Duodenal mucosa (tissue), 2 donors: ENCODE results near the gene SCEL.

Experiments used
- H3K27ac ChIP-seq: one replicate; pipeline ENCODE4 v1.7.0; 2013; ENCODE audit warnings: low read depth, low read length
- H3K27me3 ChIP-seq, 2 donors: one replicate each; pipeline ENCODE4 v1.7.0; 2013; ENCODE audit warnings: low read length in 2 of 2, control low read depth in 1 of 2; ENCODE audit not compliant: insufficient read depth in 2 of 2, control insufficient read depth in 1 of 2
- H3K36me3 ChIP-seq, 2 donors: one replicate each; pipeline ENCODE4 v1.7.0; 2013; ENCODE audit warnings: low read length in 2 of 2, control low read depth in 1 of 2; ENCODE audit not compliant: insufficient read depth in 2 of 2, control insufficient read depth in 1 of 2
- H3K4me1 ChIP-seq, 2 donors: one replicate each; pipeline ENCODE4 v1.7.0; 2013; ENCODE audit warnings: low read length in 2 of 2, control low read depth in 1 of 2; ENCODE audit not compliant: insufficient read depth in 2 of 2, control insufficient read depth in 1 of 2
- H3K4me3 ChIP-seq, 2 donors: one replicate each; pipeline ENCODE4 v1.7.0; 2013; ENCODE audit warnings: low read length in 2 of 2, low read depth in 1 of 2
- H3K9ac ChIP-seq, 2 donors: one replicate each; pipeline ENCODE4 v1.7.0; 2013; ENCODE audit warnings: low read length in 2 of 2, low read depth in 1 of 2
- H3K9me3 ChIP-seq, 2 donors: one replicate each; pipeline ENCODE4 v1.7.0; 2013; ENCODE audit warnings: low read length in 2 of 2, control low read depth in 1 of 2; ENCODE audit not compliant: control insufficient read depth in 1 of 2

Gene SCEL, protein sequence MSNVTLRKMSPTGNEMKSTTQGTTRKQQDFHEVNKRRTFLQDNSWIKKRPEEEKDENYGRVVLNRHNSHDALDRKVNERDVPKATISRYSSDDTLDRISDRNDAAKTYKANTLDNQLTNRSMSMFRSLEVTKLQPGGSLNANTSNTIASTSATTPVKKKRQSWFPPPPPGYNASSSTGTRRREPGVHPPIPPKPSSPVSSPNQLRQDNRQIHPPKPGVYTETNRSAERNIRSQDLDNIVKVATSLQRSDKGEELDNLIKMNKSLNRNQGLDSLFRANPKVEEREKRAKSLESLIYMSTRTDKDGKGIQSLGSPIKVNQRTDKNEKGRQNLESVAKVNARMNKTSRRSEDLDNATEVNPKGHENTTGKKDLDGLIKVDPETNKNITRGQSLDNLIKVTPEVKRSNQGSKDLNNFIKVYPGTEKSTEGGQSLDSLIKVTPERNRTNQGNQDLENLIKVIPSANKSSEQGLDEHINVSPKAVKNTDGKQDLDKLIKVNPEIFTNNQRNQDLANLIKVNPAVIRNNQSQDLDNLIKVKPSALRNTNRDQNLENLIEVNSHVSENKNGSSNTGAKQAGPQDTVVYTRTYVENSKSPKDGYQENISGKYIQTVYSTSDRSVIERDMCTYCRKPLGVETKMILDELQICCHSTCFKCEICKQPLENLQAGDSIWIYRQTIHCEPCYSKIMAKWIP

DNA sequence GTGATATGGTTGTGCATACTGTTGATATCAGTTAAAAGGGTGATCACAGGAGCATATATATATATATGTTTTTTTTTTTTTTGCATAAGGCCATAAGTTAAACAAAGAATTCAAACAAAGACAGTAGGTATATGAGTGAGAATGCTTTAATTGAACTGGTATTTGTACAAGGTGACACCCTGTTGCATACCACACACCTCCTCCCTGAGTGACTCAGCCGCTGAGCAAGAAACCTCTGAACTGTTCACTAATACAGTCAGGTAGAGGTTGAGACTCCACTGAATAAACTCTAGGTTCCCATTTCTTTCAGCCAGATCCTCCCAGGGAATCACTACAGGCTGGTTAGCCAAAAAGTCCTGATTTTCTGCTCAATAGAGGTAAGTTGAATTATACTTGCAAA, at the start of gene SCEL:
SCEL (plus strand) TSS at position 259 of the 400 bp plus-strand sequence. CDS start 20,170 bp downstream, outside the sequence.
- no peaks in the 10 kb centered on the region for H3K4me1 ChIP-seq
- no peak within 1 kb of the TSS for H3K4me3 ChIP-seq
- H3K27me3 ChIP-seq, result no peaks in the 10 kb centered on the region
- no peaks in the 10 kb centered on the region for H3K36me3 ChIP-seq
- no peaks in the 10 kb centered on the region for H3K9me3 ChIP-seq
- H3K27ac ChIP-seq, result no peak within 1 kb of the TSS
- no peak within 1 kb of the TSS for H3K9ac ChIP-seq

DNA sequence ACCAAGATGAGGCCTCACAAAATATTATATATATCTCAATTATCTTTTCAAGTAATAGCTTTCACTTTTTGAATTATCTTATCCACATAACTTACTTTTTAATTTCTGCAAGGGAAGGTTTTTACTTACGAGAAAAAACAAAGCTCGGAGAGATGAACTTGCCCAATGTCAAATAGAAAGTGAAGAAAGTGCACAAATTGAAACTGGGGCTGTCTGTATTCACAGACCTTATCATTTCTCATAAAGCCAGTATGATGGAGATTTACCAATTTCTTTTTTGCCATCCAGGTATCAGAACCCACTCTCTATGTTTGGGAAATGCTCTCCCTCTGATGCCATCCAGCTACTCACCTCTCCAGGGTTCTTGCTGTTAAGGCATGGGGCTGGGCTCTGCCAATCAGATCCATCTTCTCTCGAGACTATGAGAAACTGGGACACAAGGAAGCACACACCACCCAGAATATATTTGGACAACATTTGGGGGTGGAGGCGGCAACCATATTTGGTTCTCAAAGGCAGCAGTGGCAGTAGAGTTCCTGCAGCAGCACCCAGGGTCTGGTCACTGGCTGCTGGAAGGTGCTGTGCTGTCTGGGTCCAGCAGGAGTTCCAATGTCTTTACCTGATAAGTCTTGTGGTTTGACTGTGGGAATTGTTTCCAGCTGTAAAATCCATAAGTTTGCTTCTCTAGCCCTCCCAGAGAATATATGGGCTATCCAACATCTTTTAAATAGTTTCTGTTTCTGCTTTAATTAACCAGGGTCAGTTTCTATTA, 45.8 kb upstream of the SCEL start:
- no peaks in the 10 kb centered on the region for H3K4me1 ChIP-seq
- H3K27ac ChIP-seq, result no peak overlapping the region
- no peaks in the 10 kb centered on the region for H3K36me3 ChIP-seq
- no peak overlapping the region for H3K4me3 ChIP-seq
- no peaks in the 10 kb centered on the region for H3K27me3 ChIP-seq
- H3K9me3 ChIP-seq, result no peaks in the 10 kb centered on the region
- no peak overlapping the region for H3K9ac ChIP-seq

DNA sequence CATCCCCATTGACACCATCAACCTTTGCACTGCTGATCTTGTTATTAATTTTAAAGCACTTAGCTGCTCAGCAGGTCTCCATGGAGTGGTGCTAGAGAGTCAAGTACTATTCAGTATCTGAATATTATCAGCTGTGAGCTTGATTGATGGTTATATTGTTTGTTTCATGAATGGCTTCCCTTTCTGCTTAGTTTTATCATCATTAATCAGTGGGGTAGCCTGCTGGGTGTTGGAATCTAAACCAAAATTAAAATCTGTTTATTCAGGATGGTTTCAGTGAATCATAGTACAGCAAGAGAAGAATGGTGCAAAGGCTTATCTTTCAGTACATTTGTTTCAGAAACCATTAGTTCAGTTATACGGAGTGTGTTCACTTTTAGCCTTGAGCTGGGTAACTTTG, 42.5 kb upstream of the SCEL start:
- Histone ChIP-seq H3K36me3 (no peaks in the 10 kb centered on the region), H3K27ac (no peak overlapping the region), H3K4me1 (no peaks in the 10 kb centered on the region), H3K9ac (no peak overlapping the region), H3K9me3 (no peaks in the 10 kb centered on the region), H3K4me3 (no peak overlapping the region), H3K27me3 (no peaks in the 10 kb centered on the region)

DNA sequence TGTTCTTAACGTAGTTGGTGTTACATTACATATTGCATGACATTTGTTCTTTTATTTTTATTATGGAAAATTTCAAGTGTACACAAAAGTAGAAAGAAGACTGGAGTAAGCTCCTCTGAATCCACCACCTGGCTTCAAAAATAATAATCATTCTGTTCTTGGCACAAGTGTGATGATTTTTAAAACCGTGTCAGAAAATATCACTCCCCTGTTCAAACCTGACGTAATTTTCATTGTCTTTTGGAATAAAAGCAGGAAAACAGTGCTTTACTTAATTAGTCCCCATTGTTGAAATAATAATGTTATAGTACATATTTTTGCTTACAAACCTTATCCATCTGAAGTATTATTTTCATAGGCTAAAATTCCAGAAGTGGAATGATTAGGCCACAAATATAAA, 41.3 kb upstream of the SCEL start:
- H3K36me3 ChIP-seq, result no peaks in the 10 kb centered on the region

DNA sequence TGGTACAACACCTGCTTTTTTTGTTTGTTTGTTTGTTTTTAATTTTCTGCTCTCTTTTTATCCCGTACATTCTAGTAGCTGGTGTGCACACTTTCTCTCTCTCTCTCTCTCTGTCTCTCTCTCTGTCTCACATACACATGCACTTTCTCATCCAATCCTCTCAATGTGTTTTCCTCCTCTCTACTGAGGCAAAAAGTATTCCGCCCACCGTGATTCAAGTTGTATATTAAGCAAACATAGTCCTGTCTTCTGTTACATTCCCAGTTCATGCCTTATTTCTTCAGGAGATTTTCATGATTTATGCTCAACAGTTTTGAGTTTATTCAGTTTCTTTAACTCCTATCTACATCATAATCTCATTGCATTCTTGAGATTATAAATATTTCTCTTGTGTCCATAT, 38.2 kb upstream of the SCEL start:
- no peak overlapping the region for H3K9ac ChIP-seq
- H3K36me3 ChIP-seq, result no peaks in the 10 kb centered on the region
- no peak overlapping the region for H3K4me3 ChIP-seq
- no peaks in the 10 kb centered on the region for H3K9me3 ChIP-seq
- no peak overlapping the region for H3K27ac ChIP-seq
- H3K27me3 ChIP-seq, result no peaks in the 10 kb centered on the region
- H3K4me1 ChIP-seq, result no peaks in the 10 kb centered on the region

More for the DNA sequence above, 41.3 kb upstream of the SCEL start:
- H3K27me3 ChIP-seq, result no peaks in the 10 kb centered on the region
- H3K9ac ChIP-seq, result no peak overlapping the region
- no peaks in the 10 kb centered on the region for H3K4me1 ChIP-seq
- no peaks in the 10 kb centered on the region for H3K9me3 ChIP-seq
- no peak overlapping the region for H3K4me3 ChIP-seq
- H3K27ac ChIP-seq, result no peak overlapping the region

DNA sequence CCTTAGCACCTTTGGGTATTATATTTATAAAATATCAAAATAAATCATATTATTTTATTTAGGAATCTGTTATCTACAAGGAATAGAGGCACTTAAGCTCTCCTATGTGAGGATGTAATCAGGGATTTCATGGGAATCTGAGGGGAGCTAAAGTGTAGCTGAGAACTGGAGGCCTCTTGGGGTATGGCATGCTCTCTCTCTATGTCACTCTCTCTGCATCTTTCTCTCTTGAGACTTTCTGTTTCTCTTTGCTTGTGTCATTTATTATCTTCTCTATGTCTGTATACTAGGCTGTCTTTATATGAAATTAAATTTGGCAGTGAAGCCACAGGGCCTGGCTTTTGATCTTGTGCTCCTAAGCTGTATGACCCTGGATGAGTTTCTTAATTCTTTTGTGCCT, 37.7 kb upstream of the SCEL start:
- Histone ChIP-seq H3K9ac (no peak overlapping the region), H3K27ac (no peak overlapping the region), H3K4me3 (no peak overlapping the region), H3K9me3 (no peaks in the 10 kb centered on the region), H3K27me3 (no peaks in the 10 kb centered on the region), H3K36me3 (no peaks in the 10 kb centered on the region), H3K4me1 (no peaks in the 10 kb centered on the region)

DNA sequence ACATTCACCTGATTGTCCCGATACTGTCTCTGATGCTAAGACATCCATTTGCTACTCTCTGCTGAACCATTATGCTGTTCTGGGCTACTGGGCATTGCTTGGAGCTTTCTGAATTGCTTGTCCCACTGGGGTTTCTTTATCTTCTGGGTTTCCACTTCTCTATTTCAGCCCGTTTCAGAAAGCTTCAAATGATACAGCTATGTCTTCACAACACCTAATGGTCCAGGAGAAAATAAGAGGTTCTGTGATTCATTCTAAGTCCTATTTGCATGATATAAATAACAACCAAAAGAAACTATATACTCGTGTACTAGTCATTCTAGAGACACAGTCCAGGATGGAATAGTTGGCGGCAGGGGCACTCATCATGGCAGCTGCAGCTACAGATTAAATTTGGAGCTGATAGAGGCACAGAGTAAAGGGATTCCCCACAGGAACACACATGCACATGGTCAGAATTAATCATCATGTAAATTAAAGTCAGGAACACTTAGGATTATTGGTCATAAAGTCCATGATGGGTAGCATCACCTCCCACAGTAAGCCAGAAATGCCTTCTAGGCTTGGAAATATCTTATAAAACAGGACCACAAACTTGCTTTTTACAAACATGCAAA, 33.3 kb upstream of the SCEL start:
- H3K9ac ChIP-seq, result no peak overlapping the region
- no peaks in the 10 kb centered on the region for H3K36me3 ChIP-seq
- no peak overlapping the region for H3K27ac ChIP-seq
- no peaks in the 10 kb centered on the region for H3K9me3 ChIP-seq
- H3K4me3 ChIP-seq, result no peak overlapping the region
- no peaks in the 10 kb centered on the region for H3K4me1 ChIP-seq
- no peaks in the 10 kb centered on the region for H3K27me3 ChIP-seq

DNA sequence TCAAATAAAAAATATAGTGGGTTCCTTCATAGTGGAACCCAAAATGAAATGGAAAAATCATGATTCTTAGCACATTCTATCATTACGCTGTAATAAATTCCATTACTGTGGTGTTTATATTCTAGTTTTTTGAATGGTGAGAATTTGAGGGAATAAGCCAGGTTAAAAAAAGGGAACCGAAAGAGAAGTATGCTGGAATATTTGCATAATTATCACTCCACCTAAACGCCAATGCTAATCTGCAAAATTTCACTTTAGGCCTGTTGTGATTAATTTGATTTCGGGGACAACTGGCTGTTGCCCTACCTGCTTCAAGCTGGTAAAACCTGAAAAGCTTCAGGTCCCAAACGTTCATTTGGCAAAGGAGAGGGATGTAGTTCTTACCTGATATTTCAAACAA, 32.1 kb upstream of the SCEL start:
- Histone ChIP-seq H3K27ac (no peak overlapping the region), H3K4me3 (no peak overlapping the region), H3K36me3 (no peaks in the 10 kb centered on the region), H3K9ac (no peak overlapping the region), H3K9me3 (no peaks in the 10 kb centered on the region), H3K27me3 (no peaks in the 10 kb centered on the region), H3K4me1 (no peaks in the 10 kb centered on the region)

DNA sequence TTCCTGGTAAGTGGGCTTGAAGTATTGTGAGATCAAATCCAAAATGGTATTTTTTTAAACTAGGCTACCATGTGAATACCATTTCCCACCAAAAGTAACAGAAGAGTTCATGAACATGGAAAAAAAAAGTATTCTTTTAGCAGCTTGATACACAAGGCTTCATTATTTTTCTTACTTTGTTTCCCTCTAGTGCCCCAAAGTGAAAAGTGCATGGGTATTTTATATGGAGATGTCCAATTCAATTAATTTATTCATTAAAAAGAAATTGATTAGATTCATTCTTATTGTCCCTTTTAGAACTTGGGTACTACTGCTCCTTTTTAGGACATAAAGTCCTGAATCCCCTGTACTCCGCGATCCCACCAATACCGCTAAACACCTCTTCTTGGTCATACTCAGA, 28.6 kb upstream of the SCEL start:
- H3K36me3 ChIP-seq, result no peaks in the 10 kb centered on the region
- H3K4me3 ChIP-seq, result no peak overlapping the region

More for the DNA sequence above, 28.6 kb upstream of the SCEL start:
- H3K27ac ChIP-seq, result no peak overlapping the region
- H3K4me1 ChIP-seq, result no peaks in the 10 kb centered on the region
- no peak overlapping the region for H3K9ac ChIP-seq
- no peaks in the 10 kb centered on the region for H3K9me3 ChIP-seq
- no peaks in the 10 kb centered on the region for H3K27me3 ChIP-seq
